Adipose tissue (tissue), 3 donors: Measurements from ENCODE around the gene C1orf226. TPM values are rescaled to one million over a fixed set of nuclear protein-coding genes. Genes with fewer than 3 reads are reported as not detected.
"Not testable (repeated sequence)": the region's sequence is repeated elsewhere in the genome, so short reads cannot be mapped to it uniquely, and the experiment has no call there.

ENCODE experiments used
- H3K27ac ChIP-seq: one replicate; pipeline ENCODE4 v1.5.1; 2013; ENCODE audit warnings: low read depth, low read length
- WGBS, 3 donors: extraction: QIAGEN DNeasy Blood & Tissue Kit; methylation state at CpG; one replicate each; pipeline ENCODE4 v1.1.7; 2013; 5-methylcytosine and 5-hydroxymethylcytosine counted together
- polyA plus RNA-seq, 3 donors: library from polyadenylated mRNA; stranded (reverse); fragments of 200-250 nt; gene quantifications; one replicate each; pipeline ENCODE4 v1.2.3, GENCODE V29; 2013
- donor health status: healthy with polysubstance abuse.
- donor health status: Bipolar disorder and iron deficiency.
- donor health status: healthy.

Gene C1orf226
- polyA plus RNA-seq, 3 donors: 1.1 to 2.1 (median 1.5) TPM

DNA sequence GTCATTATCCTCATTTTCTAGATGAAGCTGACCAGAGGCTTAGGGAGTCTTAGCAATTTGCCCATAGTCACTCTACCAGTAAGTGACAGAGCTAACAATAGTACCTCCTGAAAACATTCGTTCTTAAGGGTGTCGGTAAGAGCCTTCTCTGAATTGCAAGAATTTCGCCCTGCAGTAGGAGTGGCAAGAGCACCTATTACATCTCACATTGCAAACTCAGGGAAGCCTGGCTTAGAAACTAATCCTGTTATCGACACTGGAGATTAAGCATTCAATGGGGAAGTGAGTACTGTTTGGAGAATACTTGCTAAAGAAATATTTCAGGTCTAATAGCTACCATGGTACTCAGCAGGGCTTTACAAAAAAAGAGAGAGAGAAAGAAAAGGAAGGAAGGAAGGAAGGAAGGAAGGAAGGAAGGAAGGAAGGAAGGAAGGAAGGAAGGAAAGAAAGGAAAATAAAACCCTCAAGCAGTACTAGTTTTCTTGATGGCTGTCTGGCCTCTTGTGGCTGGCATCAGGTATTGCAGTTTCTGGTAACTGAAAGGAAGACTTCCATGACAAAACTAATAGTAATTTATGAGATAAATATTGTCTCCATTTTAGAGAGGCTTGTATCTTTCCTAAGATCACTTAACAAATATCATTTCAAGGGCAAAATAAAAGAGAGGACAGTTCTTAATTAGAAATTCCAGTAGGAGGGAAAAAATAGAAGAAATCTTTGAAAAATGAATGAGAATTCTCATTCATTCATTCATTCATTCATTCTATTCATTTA lies 10.4 kb downstream of the C1orf226 start:
- H3K27ac ChIP-seq: no peak overlapping the region

DNA sequence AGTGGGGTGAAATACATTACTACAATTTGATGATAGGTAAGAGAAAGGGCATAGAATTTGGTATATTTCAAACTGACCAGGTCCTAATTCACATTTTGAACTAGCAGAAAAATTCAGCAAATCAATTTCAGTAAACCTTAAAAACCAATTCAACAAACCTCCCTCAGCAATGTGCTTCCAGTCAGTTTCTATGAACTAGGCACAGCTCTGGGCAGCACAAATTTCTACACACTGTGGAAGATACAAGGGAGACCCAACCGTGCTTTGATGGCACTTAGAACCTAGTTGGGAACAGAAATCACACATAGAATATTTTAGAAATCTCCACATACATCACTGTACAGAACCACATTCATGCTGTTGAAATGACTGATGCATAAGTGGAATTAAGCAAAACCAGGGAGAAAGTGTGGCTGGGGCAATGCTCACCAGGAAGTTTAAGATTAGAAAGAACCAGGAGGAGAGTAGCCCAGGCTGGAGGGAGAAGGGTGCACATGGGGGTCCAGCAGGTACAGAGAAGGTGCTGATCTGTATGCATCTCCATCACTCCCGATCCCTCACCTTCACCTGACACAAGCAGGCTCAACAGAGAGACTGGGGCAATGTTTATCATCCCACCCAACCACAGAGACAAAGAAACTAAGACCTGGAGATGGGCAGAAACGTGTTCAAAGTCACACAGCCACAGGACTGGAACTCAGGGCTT lies 14.8 kb downstream of the C1orf226 start:
- H3K27ac ChIP-seq: no peak overlapping the region
- WGBS, 3 donors: 71 to 91% (median 81%) methylated on average over 3 of the region's 3 CpGs

More for the DNA sequence above, 10.4 kb downstream of the C1orf226 start:
- WGBS, 3 donors: 33 to 65% (median 55%) methylated on average over 4 of the region's 4 CpGs

DNA sequence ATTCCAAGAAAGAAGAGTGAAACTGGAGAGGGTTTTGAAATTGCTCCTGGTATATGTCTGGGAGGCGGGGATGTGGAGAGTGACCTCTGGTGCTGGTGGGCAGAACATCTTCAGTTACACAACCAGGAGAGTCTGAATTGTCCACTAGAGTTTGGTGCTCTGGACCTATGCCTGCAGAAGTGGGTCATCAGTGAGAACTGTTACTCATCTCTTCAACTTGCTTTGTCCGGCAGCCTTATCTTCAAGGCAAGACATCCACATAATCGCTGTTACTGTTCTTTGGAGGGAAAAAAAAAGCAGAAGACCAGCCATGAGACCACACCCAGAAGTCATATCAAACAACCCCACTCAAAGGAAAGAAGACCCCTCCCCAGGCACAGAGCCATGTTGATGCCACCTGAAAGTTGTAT lies 15.5 kb downstream of the C1orf226 start:
- 61 to 79% (median 68%) methylated on average over 3 of the region's 3 CpGs for WGBS, 3 donors
- H3K27ac ChIP-seq: no peak overlapping the region

DNA sequence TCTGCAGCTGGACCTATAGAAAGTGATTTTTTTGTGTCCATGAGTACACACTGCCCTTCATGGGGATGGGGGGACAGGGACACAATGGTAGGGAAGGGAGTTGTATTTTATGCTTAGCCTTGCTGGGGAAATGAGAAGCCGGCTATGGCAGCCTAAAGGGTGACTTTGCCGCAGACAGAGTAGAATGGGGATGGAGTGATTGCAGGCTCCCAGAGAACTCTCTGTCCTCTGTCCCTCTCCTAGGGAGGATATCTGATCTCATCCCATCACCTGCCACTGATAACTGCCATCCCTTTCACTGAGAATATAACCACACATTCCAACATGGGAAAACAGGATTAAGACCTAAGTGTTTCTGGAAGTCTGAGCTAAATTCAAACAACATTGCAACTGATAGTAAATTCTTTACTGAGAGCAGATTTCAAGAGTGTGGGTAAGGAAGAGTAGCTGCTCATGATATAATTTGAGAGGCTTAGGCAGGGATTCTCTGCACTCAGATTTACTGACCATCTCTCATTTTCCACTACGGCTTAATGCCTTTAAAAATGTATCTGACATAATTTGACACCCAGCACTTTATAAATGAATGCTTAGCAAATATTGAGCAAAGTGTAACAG lies 16.5 kb downstream of the C1orf226 start:
- WGBS, 3 donors: 35 to 75% (median 68%) methylated on average over 3 of the region's 3 CpGs
- no peak overlapping the region for H3K27ac ChIP-seq

DNA sequence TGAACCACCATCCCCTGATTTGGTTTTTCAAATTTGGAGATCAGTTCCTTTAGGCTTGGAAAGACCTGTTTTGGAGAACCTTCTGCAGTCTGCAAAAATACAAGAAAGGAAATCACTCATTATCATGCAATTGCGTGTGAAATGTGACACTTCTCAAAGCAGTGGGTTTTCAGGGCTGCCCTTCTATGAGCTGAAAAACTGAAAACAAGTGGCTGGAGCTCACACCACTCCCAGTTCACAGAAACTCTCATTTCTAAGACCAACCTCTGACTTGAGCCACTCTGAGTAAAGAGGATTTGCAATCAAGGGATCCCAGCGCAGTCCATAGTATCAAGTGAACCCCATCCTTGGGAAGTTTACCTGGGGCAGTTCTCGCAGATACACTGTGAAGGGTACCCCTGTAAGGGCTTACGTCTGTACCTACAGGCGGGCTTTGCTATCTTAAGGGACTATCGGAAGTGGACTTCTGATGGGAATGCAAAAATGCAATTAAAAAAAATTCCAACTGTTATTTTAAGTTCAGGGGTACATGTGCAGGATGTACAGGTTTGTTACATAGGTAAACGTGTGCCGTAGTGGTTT lies 17.6 kb downstream of the C1orf226 start:
- WGBS, 3 donors: 75 to 87% (median 86%) methylated on average over 8 of the region's 8 CpGs

DNA sequence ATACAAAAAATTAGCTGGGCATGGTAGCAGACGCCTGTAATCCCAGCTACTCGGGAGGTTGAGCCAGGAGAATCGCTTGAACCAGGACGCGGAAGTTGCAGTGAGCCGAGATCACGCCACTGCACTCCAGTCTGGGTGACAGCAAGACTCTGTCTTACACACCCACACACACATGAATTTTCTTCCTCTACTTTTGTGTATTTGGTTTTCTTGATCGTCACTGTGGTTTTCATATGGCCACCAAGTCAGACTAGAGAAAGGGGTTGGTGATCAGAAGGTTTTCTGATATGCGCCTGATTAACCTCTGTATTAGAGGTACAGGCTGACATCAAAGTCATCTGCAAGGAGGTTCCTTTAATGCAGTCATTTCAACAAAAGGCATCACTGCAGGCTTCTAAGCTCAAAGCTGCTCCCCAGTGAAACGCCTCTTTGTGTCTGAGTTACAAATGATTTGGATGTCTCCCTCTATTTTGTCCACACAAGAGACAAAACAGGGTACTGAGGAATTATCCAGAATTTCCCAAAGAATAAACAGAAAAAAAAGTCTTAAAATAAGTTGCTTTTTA lies 19.3 kb downstream of the C1orf226 start:
- no peak overlapping the region for H3K27ac ChIP-seq
- WGBS, 3 donors: 88 to 91% (median 89%) methylated on average over 10 of the region's 10 CpGs

More for the DNA sequence above, 17.6 kb downstream of the C1orf226 start:
- no peak overlapping the region for H3K27ac ChIP-seq

DNA sequence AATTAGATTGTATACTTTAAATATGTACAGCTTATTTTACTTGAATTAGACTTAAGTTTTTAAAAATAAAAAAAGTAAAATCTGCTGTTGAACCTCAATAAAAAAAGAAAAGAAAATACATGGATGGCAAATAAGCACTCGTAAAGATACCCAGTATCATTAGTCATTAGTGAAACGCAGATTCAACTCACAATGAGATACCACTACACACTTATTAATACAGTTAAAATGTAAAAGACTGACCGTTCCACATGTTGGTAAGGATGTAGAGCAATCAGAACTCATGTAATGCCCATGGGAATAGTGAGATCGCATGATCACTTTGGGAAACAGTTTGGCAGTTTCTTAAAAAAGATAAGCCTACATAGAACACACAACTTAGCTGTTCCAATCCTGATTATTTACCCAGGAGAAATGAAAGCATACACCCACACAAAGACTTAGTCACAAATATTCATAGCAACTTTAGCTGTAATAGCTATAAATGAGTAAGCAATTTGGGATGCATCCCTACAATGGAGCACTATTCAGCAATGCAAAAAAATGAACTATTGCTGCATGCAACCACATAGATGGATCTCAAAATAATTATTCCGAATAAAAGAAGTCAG lies 23.1 kb downstream of the C1orf226 start:
- 56 to 64% (median 62%) methylated on average over 5 of the region's 5 CpGs for WGBS, 3 donors
- H3K27ac ChIP-seq: no peak overlapping the region

DNA sequence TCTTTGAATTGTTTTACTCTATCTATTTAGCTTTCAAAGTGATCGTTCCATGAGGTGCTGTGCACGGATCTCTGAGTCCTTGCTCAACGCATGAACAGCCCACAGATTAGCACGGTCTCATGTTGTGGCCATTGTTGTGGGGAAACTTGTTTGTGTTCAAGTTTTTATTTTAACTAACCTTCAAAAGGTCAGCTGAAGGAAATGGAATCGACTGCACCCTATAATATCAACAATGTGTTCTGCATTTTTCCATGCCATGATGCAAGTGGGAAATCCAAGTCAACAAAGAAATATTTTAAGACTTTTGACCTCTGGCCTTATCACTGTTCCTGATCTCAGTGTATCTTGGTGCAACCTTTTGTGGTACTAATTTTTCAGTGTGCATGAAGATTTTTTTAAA lies 24.3 kb downstream of the C1orf226 start:
- 60 to 67% (median 63%) methylated on average over 5 of the region's 5 CpGs for WGBS, 3 donors
- no peak overlapping the region for H3K27ac ChIP-seq

DNA sequence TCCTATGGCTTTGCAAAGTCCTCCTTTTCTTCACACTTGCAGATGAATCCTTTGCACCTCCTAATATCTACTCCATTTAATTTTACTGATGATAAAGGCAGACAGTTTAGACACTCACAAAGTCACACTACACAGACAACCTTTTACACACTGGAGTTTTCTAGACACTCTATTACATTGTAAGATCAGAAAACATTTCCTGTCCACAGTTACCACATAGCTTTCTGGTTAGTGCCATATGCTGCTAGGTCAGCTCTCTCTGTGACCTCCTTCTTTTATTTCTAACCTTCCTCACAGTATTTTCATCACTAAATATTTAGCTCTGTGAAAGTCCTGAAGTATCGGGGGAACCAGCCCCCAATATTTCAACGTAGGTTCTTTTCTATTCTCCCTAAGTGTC lies 25.3 kb downstream of the C1orf226 start:
- H3K27ac ChIP-seq: no peak overlapping the region
- 87 to 93% (median 89%) methylated on average over 2 of the region's 2 CpGs for WGBS, 3 donors

DNA sequence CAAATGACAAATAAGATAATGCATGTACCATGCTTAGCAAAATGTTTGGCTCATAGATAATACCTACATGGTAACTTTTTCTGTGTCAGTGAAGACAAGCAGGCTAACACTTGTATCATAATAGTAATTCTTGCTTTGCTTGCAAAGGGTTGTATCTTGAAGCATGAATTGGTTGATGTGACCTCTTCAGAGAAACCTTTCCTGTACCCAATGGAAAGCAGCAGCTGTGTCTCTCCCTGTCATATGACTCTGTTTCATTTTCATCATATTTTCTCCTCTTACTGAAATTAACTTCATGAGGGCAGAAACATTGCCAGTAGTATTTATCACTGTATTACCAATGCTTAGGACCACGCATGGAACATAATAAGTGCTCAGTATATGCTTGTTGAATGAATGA lies 26.0 kb downstream of the C1orf226 start:
- no peak overlapping the region for H3K27ac ChIP-seq
- WGBS, 3 donors: 92 to 96% (median 93%) methylated on average over 1 of the region's 1 CpG

DNA sequence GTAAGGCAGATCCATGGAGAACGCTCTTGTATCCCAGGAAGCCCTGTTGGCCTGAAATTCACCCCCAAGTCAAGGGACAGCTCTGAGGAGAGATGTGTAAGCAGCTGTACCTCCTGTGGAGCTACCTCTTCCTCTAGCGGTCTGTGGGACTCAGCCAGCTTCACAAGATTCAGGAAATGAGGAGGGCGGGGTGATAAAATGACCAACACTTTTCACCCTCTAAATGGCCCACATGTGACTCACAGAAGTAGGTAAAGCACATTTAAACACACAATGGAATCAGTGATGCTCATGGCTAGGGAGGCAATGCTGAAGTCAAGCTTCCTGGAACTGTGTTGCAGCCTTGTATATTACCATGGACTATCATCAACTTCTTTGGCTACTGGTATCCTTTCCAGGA lies 30.5 kb downstream of the C1orf226 start, which contains the start of gene SH2D1B:
SH2D1B (minus strand) TSS at position 135 of the 400 bp plus-strand sequence; CDS start at position 15, 120 bp downstream.
- 64 to 76% (median 64%) methylated on average over 3 of the region's 3 CpGs for WGBS, 3 donors
- no peak within 1 kb of the TSS for H3K27ac ChIP-seq

DNA sequence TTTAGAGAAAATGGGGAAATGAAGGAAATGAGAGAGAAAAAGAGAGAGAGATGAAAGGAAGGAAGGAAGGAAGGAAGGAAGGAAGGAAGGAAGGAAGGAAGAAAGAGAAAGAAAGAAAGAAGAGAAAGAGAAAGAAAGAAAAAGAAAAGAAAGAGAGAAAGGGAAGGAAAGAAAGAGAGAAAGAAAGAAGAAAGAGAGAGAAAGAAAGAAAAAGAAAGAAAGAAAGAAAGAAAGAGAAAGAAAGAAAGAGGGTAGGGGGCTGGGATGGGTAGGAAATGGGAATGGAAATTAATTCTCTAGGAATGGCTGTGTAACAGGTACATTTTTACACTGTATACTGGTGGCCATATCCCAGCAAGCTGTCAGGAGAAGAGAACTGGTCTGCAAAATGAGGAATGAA lies 34.7 kb downstream of the C1orf226 start:
- H3K27ac ChIP-seq: no peak overlapping the region

DNA sequence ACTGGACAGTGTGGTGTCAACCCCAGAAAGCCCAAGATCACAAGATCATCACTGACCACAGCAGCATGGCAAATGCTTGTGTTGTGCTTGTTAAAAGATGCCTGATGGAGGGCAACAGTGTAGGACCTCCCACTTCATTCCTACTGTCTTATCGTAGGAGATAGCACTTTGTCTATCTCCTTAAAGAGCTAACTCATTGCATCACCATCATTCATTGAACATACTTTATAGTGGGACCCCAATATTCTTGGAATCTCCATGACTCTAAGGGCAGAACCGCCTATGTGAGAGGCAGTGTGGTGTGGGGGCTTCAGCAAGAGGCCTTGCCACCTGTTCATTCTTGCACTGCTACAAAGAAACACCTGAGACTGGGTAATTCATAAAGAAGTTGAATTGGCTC lies 35.4 kb downstream of the C1orf226 start:
- 82 to 93% (median 91%) methylated on average over 2 of the region's 2 CpGs for WGBS, 3 donors

DNA sequence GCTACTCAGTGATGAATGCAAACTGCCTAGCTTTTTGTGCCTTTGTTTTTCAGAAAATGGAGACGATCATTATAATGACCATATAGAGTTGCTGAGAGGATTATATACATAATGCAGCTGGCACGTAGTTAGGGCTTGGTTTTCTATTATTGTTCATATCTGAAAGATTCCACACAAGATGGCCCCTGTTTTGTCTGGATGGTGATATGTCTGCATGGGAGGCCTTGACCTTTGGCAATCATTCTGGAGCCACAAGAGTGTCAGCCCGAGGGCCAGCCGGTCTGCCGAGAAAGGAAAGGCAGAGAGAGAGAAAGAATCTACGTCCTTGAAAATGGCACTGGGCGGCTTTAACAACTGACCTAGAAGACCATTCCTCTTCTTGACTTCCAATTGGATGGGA lies 36.1 kb downstream of the C1orf226 start:
- 82 to 96% (median 94%) methylated on average over 7 of the region's 7 CpGs for WGBS, 3 donors

More for the DNA sequence above, 35.4 kb downstream of the C1orf226 start:
- H3K27ac ChIP-seq: no peak overlapping the region

DNA sequence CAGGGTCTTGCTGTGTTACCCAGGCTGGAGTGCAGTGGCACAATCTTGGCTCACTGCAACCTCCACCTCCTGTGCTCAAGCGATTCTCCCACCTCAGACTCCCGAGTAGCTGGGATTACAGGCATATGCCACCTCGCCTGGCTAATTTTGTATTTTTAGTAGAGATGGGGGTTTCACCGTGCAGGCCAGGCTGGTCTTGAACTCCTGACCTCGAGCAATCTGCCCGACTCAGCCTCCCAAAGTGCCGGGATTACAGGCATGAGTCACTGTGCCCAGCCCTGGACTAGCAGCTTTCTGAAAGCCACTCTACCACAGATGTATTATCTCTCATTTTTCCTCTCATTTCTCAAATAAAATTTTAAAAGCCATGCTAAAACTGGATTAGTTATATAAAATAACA lies 37.1 kb downstream of the C1orf226 start:
- 76 to 90% (median 82%) methylated on average over 7 of the region's 7 CpGs for WGBS, 3 donors
- H3K27ac ChIP-seq: not testable (repeated sequence)

More for the DNA sequence above, 36.1 kb downstream of the C1orf226 start:
- H3K27ac ChIP-seq: no peak overlapping the region

DNA sequence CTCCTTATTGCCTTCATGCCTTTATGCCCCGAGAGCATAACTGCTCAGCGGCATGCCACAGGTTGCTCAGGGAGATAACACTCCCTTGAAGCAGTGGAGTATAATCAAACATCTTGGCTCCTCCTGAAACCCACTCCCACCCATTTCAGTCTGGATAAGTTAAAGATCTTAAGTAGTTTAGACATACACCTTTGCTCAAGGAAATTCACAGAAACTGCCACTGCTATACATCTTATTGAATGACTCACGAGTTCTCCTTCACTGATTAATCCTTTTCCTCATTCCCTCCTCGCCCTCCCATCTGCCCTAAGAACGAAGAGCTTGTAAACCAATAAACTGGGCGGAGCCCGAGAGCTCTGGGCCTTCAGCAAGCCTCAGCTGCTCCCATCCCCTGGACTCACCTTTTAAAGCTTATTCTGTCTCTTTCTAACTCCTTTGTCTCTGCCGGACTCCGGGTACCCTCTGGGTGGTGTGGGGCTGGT lies 38.0 kb downstream of the C1orf226 start:
- not testable (repeated sequence) for H3K27ac ChIP-seq
- 64 to 78% (median 74%) methylated on average over 9 of the region's 9 CpGs for WGBS, 3 donors

DNA sequence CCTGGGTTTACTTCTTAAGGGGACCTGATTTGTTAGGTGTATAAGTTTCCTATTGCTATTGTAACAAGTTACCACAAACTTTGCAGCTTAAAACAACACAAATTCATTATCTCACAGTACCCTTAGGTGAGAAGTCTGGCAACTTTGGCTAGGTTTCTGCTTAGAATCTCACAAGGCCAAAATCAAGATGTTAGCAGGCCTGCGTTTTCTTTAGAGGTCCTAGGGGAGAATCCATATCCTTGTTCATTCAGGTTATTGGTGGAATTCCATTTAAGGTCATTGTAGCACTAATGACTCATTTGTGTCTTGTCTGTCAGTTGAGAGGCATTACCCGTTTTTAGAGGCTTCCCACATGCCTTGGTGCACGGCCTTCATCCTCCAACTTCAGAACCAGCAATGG lies 38.6 kb downstream of the C1orf226 start:
- no peak overlapping the region for H3K27ac ChIP-seq
- 87 to 93% (median 89%) methylated on average over 3 of the region's 3 CpGs for WGBS, 3 donors
